Lung (tissue), 13 donors: Measurements from ENCODE around the gene L2HGDH. TPM values are rescaled to one million over a fixed set of nuclear protein-coding genes. Genes with fewer than 3 reads are reported as not detected.

Source experiments
- ATAC-seq: fragments of 200-7000 bp; cut with Tn5 transposase; one replicate; pipeline ENCODE4 v1.9.1; 2020; ENCODE audit warnings: moderate number of reproducible peaks; ENCODE audit not compliant: insufficient read depth, low FRiP score
- DNase-seq, 3 donors: peaks; one replicate each; pipeline ENCODE4 v3.0.0-alpha.2; 2013 to 2017
- H3K27ac ChIP-seq, 2 donors: one replicate each; pipeline ENCODE4 v1.5.1; 2013; ENCODE audit warnings: mild to moderate bottlenecking in 2 of 2, moderate library complexity in 2 of 2, control low read depth in 1 of 2, inconsistent platforms in 1 of 2, low read depth in 1 of 2, low read length in 1 of 2
- H3K27me3 ChIP-seq, 3 donors: one replicate each; pipeline ENCODE4 v1.5.1; 2013; ENCODE audit warnings: low read length in 2 of 3; ENCODE audit not compliant: control insufficient read depth in 3 of 3, insufficient read depth in 3 of 3
- H3K36me3 ChIP-seq, 4 donors: one replicate each; pipeline ENCODE4 v1.5.1; 2013; ENCODE audit warnings: low read length in 4 of 4, mild to moderate bottlenecking in 1 of 4, moderate library complexity in 1 of 4; ENCODE audit not compliant: control insufficient read depth in 4 of 4, insufficient read depth in 4 of 4
- H3K4me1 ChIP-seq, 5 donors: one replicate each; pipeline ENCODE4 v1.5.1; 2013; ENCODE audit warnings: low read length in 5 of 5, mild to moderate bottlenecking in 2 of 5, moderate library complexity in 1 of 5; ENCODE audit not compliant: control insufficient read depth in 5 of 5, insufficient read depth in 5 of 5
- H3K4me3 ChIP-seq: one replicate; pipeline ENCODE4 v1.5.1; 2013; ENCODE audit warnings: mild to moderate bottlenecking, control low read depth, moderate library complexity
- H3K9ac ChIP-seq, 2 donors: one replicate each; pipeline ENCODE4 v1.5.1; 2013; ENCODE audit warnings: low read length in 2 of 2, control low read depth in 1 of 2; ENCODE audit not compliant: insufficient read depth in 1 of 2
- H3K9me3 ChIP-seq, 4 donors: one replicate each; pipeline ENCODE4 v1.5.1; 2013; ENCODE audit warnings: low read length in 3 of 4, mild to moderate bottlenecking in 1 of 4, moderate library complexity in 1 of 4; ENCODE audit not compliant: control insufficient read depth in 4 of 4, insufficient read depth in 3 of 4
- CTCF ChIP-seq: IDR thresholded peaks from 2 replicates; pipeline ENCODE4 v1.5.1; 2012; ENCODE audit warnings: mild to moderate bottlenecking; ENCODE audit errors: control extremely low read depth, extremely low read depth
- WGBS, 2 donors: extraction: QIAGEN DNeasy Blood & Tissue Kit; methylation state at CpG; one replicate each; pipeline ENCODE4 v1.1.7; 2013; 5-methylcytosine and 5-hydroxymethylcytosine counted together
- polyA plus RNA-seq, 2 donors: library from polyadenylated mRNA; stranded (reverse); fragments of 200-250 nt; gene quantifications; one replicate each; pipeline ENCODE4 v1.2.1, GENCODE V29; 2013
- small RNA-seq: library from RNA; depleted of rRNA; stranded (forward); fragments of <200 nt; gene quantifications from one replicate; pipeline ENCODE3, GENCODE V24; 2014; ENCODE audit warnings: low replicate concordance
- total RNA-seq, 2 donors: library from RNA; depleted of rRNA in 1 of 2; stranded (reverse); fragments of >200 nt in 1 of 2; gene quantifications; one replicate each; pipeline ENCODE4 v1.2.1, GENCODE V29; 2014 to 2021
- donor health status: control.
- donor health status: control.
- donor health status: Bipolar disorder and iron deficiency.
- donor health status: healthy.
- donor health status: DM: yes; HTN: yes; CAD: no.

Gene L2HGDH
- total and polyA plus RNA-seq, 4 donors = 1.5 to 7.0 (median 3.7) TPM

GRCh38 chr14:50191499-50191898 lies 120.5 kb downstream of the L2HGDH start:
- Histone ChIP-seq H3K36me3 (peaks cover 0 to 13% (median 7%) of the 10 kb centered on the region in 4 donors), H3K27me3 (no peaks in the 10 kb centered on the region), H3K9ac (no peak overlapping the region), H3K4me3 (no peak overlapping the region), H3K4me1 (no peaks in the 10 kb centered on the region), H3K27ac (no peak overlapping the region), H3K9me3 (no peaks in the 10 kb centered on the region)
- ATAC-seq = no peak
- DNase-seq = no peak
- 56 to 84% methylated on average over 1 of the region's 1 CpG for WGBS, 2 donors
- TF ChIP-seq CTCF = no peak

Small RNAs within 50 kb of the gene (small RNA-seq; reads per million reads assigned to genes)
- gene MIR4504 = not detected

Other genes starting within 250 kb of the L2HGDH start
- 1 to 10 TPM; 7.0 to 8.3 TPM for gene VCPKMT, start 195.7 kb downstream of the L2HGDH start, total RNA-seq
- 10 to 100 TPM in 1 of 2 donors, 1 to 10 TPM in 1; 5.9 to 17.6 TPM for gene VCPKMT, start 195.7 kb downstream of the L2HGDH start, polyA plus RNA-seq
- 10 to 100 TPM; 25.3 to 57.1 TPM for gene SOS2, start 80.7 kb downstream of the L2HGDH start, total RNA-seq
- 10 to 100 TPM in 1 of 2 donors, 1 to 10 TPM in 1; 6.8 to 13.0 TPM for gene SOS2, start 80.7 kb downstream of the L2HGDH start, polyA plus RNA-seq
- 10 to 100 TPM in 1 of 2 donors, 1 to 10 TPM in 1; 9.9 to 19.0 TPM for gene DMAC2L, start 95 bp upstream of the L2HGDH start, total RNA-seq
- 10 to 100 TPM; 16.9 to 21.7 TPM for gene DMAC2L, start 95 bp upstream of the L2HGDH start, polyA plus RNA-seq
- gene CDKL1, start 84.7 kb upstream of the L2HGDH start, total RNA-seq = 10 to 100 TPM; 26.6 to 28.2 TPM
- gene CDKL1, start 84.7 kb upstream of the L2HGDH start, polyA plus RNA-seq = 1 to 10 TPM; 3.8 to 6.0 TPM
- 100 to 1,000 TPM in 1 of 2 donors, 10 to 100 TPM in 1; 40.9 to 105 TPM for gene MAP4K5, start 220.3 kb upstream of the L2HGDH start, total RNA-seq
- gene MAP4K5, start 220.3 kb upstream of the L2HGDH start, polyA plus RNA-seq = 10 to 100 TPM; 12.4 to 19.5 TPM
- gene ATL1, start 247.9 kb upstream of the L2HGDH start, total RNA-seq = 1 to 10 TPM; 5.9 to 8.7 TPM
- gene ATL1, start 247.9 kb upstream of the L2HGDH start, polyA plus RNA-seq = 1 to 10 TPM; 2.0 to 3.6 TPM